ENCODE data around the gene EHMT2.
A peak's percentile ranks its signal among the peaks of the same experiment; 100 is the strongest.

- TF ChIP-seq FOXK2 (IDR thresholded peaks at IDR 0.05) (no peak), E2F1 (CRISPR knock-in tag; IDR thresholded peaks at IDR 0.05) (no peak), HDAC2 (CRISPR knock-in tag; IDR thresholded peaks at IDR 0.05) (no peak), POLR2A (IDR thresholded peaks at IDR 0.05; ENCODE audit: insufficient read depth in 1 of 2, low read depth in 2 of 2, low read length in 2 of 2) (peak; percentile 9 to 36; a peak in 2 of 4 replicates), CHD2 (IDR thresholded peaks at IDR 0.05; ENCODE audit: low read depth, low read length) (no peak)
- TF ChIP-seq, protein P1, sequence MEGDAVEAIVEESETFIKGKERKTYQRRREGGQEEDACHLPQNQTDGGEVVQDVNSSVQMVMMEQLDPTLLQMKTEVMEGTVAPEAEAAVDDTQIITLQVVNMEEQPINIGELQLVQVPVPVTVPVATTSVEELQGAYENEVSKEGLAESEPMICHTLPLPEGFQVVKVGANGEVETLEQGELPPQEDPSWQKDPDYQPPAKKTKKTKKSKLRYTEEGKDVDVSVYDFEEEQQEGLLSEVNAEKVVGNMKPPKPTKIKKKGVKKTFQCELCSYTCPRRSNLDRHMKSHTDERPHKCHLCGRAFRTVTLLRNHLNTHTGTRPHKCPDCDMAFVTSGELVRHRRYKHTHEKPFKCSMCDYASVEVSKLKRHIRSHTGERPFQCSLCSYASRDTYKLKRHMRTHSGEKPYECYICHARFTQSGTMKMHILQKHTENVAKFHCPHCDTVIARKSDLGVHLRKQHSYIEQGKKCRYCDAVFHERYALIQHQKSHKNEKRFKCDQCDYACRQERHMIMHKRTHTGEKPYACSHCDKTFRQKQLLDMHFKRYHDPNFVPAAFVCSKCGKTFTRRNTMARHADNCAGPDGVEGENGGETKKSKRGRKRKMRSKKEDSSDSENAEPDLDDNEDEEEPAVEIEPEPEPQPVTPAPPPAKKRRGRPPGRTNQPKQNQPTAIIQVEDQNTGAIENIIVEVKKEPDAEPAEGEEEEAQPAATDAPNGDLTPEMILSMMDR (CRISPR knock-in tag; IDR thresholded peaks at IDR 0.05): peak; percentile 34; the same call in 1 of the 2 replicates
Observed at GRCh38 chr6:31898383-31899011, 999 bp upstream of the EHMT2 start.

All from HepG2 (cell line).